Activated CD8-positive, alpha-beta memory T cell treated with anti-CD3 and anti-CD28 coated beads for 24 hours (primary cell): ENCODE measurements around the gene CEMIP2.

Experiments used
- DNase-seq: peaks from one replicate; pipeline ENCODE4 v3.0.0-alpha.2; 2020

Gene CEMIP2

GRCh38 chr9:71746023-71746757, 22.1 kb downstream of the CEMIP2 start:
- DNase-seq: no peak

- DNase-seq: no peak
Measured at GRCh38 chr9:71744754-71745521, 23.4 kb downstream of the CEMIP2 start.

DNA sequence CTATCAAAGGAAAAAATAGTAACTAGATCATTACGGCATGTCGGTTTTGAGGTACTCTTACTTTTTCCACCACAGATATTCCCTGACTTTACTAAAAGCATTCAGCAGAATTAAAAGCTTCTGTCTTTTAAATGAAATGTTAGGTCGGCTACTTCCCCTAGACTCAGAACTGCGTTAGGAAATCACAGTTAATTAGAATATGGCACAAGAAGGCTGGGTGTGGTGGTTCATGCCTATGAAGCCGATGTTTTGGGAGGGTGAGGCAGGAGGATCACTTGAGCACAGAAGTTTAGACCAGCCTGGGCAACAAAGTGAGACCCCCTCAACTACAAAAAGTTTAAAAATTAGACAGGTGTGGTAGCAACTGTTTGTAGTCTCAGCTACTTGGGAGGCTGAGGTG, 24.4 kb downstream of the CEMIP2 start:
- DNase-seq: no peak

DNA sequence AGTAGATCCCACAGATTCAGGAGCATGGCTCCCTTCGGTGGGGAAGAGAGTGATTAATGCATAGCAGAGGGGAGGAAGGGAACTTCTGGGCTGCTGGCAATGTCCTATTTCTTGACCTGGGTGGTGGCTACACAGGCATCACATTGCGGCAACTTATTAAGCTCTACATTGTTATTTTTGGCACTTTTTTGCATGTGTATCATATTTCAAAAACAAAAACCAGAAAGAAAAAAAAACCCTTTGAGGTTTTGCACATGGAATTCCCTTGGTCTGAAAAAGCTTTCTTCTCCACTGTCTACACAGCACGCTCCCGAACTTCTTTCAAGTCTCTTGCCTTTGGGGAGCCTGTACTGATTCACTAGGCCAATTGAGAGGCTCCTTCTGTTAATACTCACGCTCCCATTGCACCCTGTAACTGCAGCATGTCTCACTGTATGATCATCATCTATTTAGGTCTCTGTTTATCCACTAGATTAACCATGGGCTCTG, 25.1 kb downstream of the CEMIP2 start:
- no peak for DNase-seq

DNA sequence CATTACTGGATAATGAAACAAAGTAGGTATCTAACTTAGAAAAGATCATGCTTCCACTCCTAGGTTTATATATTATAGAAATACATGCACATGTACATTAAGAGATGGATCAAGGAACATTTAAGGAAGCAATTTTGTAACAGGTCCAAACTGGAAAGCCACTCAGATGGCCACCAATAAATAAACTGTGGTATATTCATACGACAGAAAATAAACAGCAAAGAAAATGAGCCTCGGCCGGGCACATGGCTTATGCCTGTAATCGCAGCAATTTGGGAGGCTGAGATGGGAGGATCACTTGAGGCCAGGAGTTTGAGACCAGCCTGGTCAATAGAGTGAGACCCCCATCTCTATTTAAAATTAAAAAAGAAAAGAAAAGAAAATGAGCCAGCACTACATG, 25.6 kb downstream of the CEMIP2 start:
- DNase-seq: no peak

- DNase-seq: no peak
Measured at GRCh38 chr9:71741926-71742648, 26.2 kb downstream of the CEMIP2 start.

DNA sequence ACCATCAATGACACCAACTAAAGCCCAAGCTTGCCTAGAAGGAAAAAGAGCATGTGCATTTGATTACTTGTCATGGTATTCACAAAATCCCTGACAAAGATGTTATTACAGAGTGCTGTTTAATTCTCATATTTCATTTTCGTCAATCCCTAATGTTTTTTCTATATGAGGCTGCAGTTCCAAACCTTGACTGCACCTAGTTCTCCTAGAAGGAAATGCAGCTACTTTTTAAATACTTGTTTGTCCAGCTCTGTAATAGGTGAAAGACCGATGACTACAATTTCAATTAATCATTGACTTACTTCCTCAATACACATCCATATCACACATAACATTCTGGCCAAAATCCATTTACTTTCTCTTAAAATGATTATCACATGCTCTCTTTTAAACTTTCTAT, 28.1 kb downstream of the CEMIP2 start:
- no peak for DNase-seq

DNA sequence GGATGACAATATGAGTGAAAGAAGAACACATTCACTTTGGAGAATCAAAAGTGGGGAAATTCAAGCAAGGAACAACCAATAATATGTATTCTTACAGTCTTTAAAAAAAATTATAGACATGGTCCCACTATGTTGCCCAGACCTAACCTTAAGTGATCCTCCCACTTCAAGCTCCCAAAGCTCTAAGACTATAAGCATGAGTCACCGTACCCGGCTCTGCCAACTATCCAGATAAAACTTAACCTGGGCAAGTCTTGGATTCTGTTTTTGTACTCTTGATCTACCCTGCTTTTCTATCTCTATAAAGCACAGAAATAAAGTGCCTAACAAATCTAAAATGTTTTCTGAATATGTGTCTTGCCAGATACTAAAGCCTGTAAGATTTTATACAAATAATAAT, 30.9 kb downstream of the CEMIP2 start:
- DNase-seq: no peak

DNA sequence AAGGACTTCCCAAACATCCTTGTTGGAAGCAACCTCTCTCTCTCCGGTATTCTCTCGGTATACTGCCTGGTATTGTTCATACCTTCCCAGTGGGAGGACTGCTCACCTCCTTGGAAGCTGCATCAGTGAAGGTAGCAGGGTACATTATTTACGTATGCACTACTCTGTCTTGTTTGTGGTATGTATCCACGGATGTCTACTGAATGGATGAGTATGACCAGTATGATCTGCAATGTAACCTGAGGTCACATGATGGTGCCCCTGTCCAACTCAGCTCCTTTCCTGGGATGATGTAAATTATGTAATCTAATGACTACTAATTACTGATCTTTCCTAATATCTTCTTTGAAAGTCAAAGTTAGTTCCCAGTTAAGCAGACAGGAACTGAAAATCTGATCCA, 32.1 kb downstream of the CEMIP2 start:
- no peak for DNase-seq

DNA sequence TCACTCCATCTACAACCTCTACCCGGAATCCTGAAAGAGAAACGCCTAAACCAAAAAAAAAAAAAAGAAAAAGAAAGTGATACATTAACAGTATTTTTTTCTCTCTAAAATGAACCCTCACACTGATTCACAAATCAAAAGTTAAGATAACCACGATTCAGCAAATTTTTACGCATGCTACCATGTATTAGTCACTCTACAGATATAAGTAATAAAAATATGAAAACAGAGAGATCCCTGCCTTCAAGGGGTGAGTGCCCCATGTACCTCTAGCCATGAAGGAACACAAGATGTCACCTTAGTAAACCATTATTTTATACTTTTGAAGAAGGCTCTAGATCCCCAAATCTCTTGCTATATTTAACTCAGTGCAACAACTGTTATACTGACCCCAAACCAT, 33.4 kb downstream of the CEMIP2 start:
- no peak for DNase-seq

GRCh38 chr9:71733176-71733575, 35.1 kb downstream of the CEMIP2 start:
- no peak for DNase-seq

- DNase-seq: no peak
Measured at GRCh38 chr9:71729816-71730526, 38.3 kb downstream of the CEMIP2 start.

DNA sequence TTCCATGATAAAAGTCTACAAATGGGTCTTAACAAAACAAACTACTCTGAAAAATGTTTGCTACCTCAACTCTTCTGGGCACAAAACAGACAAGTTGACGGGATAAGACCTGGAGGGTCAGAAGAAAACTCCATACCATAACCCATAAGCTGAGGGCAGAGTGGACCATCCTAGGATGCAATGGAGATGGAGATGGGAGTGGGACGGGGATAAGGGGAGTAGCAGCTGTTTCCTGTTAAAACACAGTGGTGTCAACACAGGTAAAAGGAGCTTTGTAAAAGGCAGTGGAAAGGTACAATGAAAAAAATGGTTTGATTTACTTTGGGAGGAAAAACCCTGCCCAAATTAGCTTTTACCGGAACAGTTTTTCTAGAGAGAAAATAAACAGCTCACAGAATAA, 41.6 kb downstream of the CEMIP2 start:
- no peak for DNase-seq

GRCh38 chr9:71725590-71726338, 42.5 kb downstream of the CEMIP2 start:
- DNase-seq: no peak

DNA sequence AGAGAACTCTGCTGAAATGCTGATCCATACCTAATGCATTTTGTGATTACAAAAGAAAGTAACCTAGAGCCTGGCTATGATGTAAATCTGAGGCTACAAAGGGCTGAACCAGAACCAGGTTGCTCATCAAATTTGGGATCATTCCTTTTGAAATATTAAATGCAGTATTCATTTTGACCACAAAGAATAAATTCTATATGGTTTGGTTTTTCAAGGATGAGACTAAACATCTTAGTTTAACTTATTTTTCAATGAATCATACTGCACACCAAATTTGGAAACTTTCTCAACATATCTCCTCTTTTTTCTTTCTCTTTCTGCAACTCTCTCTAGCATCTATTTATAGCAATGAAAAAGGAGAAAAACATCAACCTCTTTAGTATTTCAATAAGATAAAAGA, 46.5 kb downstream of the CEMIP2 start:
- DNase-seq: no peak

DNA sequence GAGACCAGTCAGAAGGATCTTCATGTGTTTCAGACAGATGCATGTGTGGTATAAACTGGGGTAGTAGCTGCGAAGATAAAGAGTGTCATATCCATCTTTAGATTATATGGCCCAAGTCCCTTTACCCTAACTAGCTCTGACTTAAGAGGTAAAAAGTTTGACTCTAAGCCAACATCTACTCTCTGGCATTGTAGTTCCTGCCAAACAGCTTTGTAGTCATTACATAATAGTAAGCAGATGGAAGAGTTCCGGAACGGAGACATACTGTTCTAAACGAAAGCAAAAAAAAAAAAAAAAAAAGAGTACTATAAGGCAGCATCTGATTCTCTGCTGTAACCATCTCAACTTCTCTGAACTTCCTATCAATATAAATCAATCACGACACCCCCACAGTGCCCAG, 48.8 kb downstream of the CEMIP2 start:
- DNase-seq: no peak

DNA sequence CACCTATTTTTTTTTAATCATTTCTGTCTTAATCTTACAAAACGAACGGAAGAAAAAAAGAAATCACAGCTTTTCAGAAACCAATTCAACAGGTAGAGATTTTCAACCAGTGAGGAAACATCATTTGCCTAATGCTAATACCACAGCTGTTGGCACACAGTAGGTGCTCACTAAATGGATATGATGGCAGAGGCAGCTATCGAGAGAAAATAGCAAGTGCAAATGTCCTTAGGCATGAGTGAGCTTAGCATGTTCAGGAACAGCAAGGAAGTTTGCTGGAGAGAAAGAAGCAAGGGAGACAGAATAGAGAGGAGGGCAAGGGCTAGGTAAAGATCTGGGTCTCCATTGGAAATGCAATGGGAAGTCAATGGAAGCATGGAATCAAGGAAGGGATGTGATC, 49.2 kb downstream of the CEMIP2 start:
- no peak for DNase-seq

GRCh38 chr9:71716138-71716909, 52.0 kb downstream of the CEMIP2 start:
- DNase-seq: no peak

- DNase-seq: no peak
Measured at GRCh38 chr9:71710856-71711255, 57.5 kb downstream of the CEMIP2 start.

GRCh38 chr9:71710201-71710600, 58.1 kb downstream of the CEMIP2 start:
- DNase-seq: no peak

- DNase-seq: no peak
Measured at GRCh38 chr9:71709384-71709783, 58.9 kb downstream of the CEMIP2 start.

DNA sequence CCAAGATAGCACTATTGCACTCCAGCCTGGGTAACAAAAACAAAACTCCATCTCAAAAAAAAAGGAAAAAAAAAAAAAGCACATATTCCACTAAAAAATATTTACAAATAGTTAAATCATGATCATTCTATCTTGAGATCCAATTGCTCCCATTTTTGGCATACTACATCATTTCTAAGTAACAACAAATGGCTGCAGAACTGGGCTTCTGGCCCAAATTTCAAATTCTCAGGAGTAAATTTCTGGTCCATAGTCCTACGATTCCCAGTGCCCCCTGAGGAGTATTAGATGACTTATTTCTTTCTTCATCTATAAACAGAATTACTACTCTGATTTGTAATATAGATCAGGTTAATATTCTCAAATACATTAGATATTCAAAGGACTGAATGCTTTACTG, 62.1 kb downstream of the CEMIP2 start:
- no peak for DNase-seq
